Fibroblast of skin of scalp (primary cell): ENCODE measurements around the gene GLDN.
A peak's percentile ranks its signal among the peaks of the same experiment; 100 is the strongest.
"Not testable (repeated sequence)": the region's sequence is repeated elsewhere in the genome, so short reads cannot be mapped to it uniquely, and the experiment has no call there.

Source experiments
- DNase-seq: peaks from one replicate; pipeline ENCODE4 v3.0.0-alpha.2; 2013

The GLDN gene

DNA sequence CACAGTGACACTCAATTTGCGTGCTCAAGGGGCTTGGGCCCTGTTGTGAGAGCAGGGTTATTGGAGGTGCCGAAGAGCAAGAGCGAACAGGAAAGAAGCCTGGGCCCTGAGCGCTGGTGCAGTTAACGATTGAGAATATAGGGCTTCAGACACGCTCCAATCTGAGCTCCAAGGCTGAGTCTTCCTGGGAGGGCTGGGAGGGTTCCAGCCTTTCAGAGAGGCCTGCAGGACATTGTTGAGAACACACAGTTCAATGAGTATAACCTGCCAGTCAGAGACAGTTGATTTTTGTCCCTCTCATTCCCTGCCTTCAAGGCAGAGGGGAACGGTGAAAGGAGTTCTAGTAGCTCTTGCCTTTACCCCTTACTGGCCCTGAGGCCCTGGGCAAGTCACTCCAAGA is 47.3 kb downstream of the GLDN start:
- DNase-seq, result no peak

DNA sequence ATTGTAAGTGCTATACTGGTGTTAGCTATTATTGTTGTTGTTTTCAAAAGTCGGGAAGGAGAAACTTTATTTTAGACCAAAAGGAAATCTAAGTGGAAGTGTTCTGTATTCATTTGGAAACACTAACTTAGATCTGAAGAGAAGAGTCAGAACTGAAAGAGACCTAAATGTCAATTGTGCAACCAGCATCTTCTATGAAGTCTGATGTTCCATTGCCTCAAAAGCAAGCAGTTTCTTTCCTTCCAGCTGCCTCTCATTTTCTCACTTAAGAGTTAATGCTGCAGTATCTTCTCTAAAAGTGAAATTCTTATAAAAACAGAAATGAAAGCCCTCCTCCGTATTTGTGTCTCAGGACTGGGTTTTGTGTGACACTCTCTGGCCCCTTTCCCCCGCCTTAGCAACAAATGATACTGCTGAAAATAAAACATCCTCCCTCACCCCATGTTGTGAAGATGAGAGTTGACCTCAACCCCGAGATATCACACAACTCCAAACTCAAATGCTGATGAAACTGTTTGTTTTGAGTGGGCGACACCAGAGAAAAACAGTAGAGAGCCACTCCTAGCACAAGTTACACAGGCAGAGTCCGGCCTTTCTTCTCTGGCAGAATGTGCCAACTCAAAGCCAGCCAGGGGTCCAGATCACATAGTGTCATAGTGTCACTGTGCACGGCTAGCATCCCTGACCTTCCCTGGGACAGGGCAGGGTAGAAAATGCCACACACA is 48.9 kb downstream of the GLDN start:
- DNase-seq, result no peak

DNA sequence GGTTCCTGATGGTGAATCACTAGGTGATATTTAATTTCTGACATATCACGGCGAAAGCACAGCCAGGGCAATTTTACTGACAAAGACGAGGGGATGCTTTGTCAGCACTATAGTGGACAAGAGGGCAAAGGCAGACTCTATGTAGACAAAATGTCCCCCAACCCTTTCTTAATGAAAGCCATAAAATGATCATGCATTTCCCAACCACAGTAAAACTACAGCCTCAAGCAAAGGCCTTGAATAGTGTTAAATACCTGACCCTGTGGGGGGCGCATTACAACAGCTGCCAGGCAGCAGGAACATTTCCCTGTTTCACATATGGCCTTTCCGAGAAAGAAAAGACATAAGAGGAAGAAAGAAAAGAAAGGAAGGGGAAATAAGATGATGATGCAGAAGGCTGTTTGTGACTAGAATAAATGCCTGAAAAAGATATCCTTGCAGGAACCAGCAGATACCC is 49.5 kb downstream of the GLDN start:
- DNase-seq, result peak; percentile 52

DNA sequence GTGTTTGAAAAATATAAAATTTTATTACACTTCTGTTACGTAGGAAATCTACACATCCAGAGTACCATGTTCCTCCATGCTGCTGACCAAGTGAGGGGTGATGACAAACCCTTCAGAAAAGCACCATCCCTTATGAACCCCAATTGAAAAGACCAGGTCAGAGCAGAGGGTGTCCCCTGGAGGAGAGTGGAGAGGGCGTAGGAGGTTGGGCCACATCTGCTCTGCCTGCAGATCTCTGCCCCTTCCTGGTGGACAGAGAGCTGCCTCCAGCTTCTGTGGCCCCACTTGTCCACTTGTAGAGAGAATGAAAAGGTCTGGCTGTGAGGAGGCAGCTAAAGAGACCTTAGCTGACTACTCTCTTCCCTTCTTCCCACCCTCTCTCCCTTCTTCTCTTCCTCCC is 55.5 kb downstream of the GLDN start:
- DNase-seq, result no peak

DNA sequence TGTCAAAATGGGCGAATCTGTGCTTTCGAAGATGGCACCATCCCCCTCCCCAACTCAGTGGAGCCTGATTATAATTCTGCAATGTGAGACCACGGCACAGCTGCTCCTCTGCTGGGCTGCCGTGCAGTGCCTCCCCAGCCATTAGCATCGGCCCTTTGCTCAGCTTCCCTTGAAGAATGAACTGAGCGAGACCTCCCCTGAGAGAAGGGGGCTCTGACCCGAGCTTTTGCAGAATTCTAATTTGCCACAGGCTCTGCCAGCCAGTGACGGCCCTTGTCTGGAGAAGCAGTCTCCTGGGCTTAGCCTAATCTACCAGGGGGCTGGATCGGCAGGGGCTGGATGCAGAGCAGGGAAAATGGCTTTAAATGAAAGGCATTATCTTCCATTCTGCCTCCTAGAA is 57.2 kb downstream of the GLDN start:
- no peak for DNase-seq

DNA sequence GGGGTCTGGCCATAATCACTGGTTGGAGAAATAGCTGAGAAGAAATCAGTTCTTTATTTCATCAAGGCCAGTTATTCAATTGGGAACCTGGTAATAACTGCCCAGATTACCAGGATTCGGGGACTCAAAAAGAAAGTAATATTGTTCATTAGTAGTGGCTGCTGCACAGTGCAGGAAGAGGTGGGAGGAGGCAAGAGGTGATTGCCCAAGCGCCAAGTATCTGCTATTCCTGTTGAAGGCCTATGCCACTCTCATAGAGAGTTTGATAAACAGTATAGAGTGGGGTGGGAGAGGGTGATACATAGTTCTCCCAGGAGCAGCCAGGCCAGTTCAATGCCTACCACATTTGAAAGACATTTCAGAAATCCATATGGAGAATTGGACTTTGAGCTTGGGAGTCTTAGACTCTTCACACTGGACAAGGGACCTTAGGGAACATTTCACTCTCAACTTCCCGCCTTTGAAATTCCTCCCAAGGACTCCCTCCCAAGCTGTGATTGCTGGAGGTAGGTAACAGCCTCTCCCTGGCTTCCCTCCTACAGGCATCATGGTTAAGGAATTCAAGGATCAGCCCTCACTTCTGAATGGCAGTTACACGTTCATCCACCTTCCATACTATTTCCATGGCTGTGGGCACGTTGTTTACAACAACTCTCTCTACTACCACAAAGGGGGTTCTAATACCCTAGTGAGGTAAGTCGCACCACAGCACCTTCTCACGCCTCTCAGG is 59.8 kb downstream of the GLDN start:
- DNase-seq, result no peak

DNA sequence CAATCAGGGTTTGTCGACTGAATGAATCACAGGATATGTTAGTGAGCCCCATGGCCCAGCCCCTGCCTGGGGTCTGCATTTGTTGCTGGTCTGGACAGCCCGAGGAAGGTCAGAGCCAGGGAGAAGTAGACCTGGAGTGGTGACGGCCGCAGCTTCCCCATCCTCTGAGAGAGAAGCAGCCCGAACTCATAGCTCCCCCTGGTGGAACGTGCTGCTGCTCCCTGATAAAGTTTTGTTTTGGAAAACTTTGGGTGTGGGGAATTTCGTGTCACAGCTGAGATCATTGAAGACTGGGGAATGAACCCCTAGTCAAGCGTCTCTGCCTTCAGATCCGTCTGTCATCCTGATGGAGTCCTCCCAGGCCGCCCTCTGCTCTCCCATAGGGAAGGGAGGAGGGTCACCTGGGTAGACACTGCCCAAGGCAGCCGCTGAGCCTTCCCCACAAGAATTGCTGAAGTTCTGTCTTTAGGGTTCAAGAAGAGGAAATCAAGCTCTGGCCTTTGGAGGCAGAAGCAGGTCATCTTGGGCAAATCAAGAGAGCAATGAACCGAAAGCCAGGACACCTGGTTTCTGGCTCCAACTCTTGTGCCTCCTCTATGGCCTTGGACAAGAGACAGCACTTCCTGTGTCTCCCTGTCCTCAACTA is 60.5 kb downstream of the GLDN start:
- peak; percentile 29 for DNase-seq

DNA sequence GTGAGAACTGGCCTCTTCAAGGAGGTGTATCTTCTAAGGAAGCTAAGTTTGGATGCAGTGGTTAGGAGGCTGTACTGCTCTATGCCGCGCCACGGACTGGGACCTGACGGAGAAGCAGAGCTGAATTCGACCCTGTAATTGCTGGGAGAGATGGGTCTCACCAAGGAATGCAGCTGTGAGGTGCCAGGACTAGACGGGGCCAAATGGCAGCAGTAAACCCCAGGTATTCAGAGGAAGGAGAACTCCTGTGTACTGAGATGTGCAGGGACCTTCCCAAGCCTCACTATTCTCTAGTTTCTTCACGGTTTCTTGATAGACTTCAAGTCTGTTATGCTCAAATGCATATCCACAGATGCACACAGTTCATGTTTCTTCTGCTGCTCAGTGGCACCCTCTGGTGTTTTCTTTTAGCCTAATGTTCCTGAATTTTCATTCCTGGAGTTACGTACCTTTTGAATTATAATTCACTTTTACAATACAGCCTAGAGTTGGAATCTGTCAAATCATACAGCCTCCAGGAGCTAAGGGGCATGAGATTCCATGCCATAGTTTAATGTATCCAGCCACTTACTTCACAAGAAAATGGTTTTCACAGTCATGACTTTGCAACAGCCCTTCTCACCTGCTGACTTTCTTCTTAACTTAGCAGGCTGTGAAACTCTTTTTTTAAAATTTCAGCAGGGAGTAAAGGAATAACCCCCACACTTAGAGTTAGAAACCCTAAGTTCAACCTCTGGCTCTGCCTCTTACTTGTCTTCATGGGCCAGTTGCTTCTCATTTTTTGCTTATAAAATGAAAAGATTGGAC is 61.8 kb downstream of the GLDN start:
- peak; percentile 36 for DNase-seq

DNA sequence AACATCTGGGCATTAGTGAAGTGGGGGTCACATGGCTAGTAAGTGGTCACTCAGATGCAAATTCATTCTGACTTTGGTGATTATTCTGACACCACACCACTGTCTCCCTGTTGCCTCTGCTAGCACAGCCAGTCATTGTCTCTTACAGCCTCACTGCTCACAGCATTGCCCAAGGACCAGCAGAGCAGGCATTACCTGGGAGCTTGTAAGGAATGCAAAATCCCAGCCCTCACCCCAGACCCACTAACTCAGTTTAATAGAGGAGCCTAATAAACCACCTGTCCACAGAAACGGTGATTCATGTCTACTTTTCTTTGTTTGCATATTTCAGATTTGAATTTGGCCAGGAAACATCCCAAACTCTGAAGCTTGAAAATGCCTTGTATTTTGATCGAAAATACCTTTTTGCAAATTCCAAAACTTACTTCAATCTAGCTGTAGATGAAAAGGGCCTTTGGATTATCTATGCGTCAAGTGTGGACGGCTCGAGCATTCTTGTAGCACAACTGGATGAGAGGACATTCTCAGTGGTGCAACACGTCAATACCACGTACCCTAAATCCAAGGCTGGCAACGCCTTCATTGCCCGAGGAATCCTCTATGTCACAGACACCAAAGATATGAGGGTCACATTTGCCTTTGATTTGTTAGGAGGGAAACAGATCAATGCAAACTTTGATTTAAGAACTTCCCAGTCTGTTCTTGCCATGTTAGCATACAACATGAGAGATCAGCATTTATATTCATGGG is 62.7 kb downstream of the GLDN start:
- DNase-seq, result no peak

DNA sequence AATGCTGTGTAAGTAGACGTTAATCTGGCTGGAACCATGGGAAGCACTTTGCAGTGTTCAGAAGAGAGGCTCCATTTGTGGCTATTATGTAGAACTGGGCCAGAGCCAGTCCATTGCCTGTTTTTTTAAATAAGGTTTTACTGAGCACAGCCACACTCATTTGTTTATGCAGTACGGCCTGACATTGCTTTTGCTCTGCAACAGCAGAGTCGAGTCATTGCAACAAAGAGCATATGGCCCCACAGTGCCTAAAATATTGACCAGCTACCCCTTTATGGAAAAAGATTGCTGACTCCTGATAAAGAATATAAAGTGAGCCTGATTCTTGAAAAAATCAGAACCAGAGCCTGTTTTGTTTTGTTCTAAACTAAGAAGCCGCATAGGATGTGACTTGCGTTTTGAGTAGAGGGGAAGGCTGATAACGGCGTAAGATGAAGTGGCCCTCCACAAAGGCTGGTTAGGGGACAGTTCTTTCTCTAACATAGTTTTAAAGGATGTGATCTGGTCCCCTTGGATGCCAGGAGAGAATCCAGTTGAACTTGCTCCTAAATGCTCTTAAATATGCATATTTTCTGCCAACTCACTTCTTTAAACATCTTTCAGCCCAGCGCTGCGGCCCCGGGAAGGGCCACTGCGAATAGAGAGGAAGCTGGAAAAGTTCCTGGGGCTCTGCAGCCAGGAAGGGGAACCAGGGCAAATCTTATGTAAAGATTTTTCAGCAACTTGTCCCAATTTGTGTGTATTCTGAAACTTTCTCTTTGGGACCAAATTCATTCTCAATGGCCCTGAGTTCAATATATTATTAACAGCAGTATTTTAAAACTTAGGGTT is 64.5 kb downstream of the GLDN start:
- DNase-seq, result no peak

DNA sequence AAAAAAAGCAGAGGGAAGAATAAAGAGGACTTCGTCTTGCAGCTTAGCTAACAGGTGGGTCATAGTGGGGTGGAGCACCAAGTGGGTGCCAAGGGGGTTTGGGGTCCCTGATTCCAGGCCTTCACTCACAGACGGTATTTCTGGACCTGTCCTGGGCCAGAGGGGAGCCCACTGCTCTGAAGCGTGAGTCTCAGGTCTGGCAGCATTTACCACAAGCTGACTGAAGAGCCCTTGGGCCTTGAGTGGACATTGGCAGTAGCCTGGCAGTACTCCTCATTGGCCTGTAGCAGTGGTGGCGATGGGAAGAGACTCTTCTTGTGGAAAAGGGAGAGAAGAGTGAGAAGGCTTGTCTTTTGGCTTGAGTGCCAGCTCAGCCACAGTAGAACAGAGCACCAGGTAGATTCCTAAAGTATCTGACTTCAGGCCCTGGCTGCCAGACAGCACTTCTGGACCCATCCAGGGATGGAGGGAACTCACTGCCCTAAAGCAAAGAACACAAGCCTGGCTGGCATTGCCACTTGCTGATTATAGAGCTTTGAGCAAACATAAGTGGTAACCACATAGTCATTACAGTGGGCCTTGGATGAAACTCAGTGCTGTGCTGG is 72.9 kb downstream of the GLDN start:
- no peak for DNase-seq

DNA sequence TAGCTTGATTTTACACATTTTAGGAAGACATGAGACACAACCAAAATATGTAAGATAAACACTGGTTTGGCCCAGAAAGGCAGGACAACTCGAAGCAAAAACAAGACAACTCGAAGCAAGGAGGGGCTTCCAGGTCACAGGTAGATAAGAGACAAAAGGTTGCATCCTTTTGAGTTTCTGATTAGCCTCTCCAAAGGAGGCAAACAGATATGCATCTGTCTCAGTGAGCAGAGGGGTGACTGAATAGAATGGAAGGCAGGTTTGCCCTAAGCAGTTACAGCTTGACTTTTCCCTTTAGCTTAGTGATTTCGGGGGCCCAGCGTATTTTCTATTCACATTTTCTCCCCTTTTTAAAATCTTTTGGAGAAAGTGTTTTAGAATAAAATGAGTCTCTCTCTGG is 74.7 kb downstream of the GLDN start:
- no peak for DNase-seq

DNA sequence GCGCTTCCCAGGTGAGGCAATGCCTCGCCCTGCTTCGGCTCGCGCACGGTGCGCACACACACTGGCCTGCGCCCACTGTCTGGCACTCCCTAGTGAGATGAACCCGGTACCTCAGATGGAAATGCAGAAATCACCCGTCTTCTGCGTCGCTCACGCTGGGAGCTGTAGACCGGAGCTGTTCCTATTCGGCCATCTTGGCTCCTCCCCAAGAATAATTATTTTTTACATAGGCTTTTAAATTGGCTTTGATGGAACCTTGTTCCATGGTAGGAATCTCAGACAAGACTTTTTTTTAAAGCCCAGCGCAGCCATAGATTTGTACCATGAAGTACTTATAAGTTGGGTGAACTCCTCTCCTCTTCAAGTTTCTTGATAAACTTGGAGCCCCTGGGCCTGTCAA is 81.6 kb downstream of the GLDN start:
- DNase-seq, result not testable (repeated sequence)

DNA sequence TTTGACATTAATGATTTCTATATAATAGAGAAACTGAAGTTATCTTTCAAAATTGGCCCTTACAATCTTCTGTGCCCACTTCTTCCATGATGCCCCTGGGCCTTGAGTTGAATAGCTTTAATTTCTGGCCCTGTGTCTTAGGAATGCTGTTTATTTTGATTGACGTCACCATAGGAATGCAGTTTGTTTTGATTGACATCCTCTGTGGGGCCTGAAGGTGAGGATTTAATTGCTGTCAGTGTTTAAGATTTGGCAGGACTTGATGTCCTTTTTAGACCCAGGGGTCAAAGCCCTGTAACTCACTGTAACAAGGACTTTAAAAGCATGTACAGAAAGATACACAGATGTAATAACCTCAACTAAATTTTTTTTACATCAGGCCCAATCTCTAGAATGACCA is 83.3 kb downstream of the GLDN start:
- DNase-seq, result no peak

DNA sequence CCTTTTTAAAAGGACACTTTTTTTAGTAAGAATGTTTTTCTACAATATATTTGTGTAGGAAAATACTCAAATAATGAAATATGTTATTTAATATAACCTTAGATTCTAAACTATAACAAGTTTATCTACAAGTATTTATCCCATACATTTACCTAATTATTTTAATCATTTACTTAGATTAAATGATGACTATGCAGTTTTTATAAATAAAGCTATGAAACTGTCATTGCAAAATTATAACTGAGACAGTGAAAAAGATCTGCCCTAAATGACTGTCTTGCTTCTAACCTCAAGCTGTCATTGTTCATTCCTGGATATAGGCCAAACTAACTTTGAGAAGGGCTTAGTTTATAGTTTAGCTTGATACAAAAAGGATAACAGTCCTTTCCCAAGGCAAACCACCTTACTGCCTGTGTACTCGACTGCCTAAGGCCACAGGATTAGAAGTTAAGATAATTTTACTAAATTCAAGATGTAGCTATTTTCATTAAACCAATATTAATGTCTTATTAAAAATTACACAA is 84.1 kb downstream of the GLDN start:
- peak; percentile 8 for DNase-seq

DNA sequence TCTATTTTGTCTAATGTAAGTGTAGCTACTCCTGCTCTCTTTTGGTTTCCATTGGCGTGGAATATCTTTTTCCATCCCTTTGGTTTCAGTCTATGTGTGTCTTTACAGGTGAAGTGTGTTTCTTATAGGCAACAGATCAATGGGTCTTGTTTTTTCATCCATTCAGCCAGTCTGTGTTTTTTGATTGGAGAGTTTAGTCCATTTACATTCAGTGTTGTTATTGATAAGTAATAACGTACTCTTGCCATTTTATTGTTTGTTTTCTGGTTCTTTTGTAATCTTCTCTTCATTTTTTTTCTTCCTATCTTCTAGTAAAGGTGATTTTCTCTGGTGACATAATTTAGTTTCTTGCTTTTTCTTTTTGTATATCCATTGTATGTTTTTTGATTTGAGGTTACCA is 97.1 kb downstream of the GLDN start:
- DNase-seq, result no peak

DNA sequence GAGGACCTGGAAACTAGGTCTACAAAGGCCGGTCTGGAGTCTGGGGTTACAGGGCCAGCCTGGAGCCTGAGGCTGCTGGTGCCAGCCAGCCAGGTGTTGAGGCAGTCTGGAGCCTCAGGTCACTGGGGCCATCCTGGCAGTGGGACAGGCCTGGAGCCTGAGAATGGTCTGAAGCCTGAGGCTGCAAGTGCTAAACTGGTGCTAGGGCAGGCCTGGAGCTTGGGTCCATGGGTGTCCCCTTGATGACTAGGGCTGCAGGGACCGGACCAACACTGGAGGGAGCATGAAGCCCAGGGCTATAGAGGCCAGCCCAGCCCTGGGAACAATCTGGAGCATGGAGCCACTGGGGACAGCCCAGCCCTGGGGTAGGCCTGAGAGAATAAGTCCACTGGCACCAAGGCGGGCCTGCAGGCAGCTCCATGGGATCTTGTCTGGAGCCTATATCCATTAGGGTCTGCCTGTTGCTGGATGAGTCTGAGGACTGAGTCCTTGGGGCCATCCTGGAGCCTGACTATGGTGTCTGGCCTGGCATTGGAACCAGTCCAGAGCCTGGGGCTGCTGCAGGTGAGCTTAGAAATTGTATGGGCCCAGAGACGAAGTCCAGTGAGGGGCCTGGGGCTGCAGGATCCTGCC is 101.9 kb downstream of the GLDN start:
- DNase-seq, result no peak

DNA sequence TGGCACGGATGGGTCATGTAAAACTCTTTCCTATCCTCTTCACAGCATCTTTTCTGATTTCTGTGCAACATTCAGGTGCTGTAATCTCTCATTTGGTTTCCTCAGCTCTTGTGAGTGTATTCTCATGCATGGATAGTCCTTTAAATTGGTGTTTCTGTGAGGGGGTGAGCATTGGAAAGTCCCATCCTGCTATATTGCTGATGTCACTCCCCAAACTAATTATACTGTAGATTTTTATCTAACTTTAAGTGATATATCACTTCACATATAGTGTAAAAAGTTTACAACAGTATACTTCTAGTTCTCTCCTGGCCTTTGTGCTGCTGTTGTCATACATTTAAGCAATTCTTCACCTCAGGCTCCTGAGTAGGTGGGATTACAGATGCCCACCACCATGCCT is 102.7 kb downstream of the GLDN start:
- no peak for DNase-seq

DNA sequence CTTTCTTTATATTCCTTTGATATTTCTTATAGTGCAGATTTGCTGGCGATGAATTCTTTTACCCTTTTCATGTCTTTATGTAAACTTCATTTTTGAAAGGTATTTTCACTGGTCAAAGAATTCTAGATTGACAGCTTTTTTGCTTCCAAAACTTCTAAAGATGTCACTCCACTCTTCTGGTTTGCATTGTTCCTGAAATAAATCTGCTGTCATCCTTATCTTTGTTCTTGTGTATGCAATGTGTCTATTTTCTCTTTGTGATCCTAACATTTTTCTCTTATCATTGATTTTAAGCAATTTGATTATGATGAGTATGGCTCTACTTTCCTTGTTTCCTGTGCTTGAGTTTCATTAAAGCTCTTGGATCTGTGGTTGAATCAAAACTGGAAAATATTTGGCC is 103.4 kb downstream of the GLDN start:
- no peak for DNase-seq
